MCF 10A (cell line): Measurements from ENCODE around the gene ZMIZ1. TPM values are rescaled to one million over a fixed set of nuclear protein-coding genes. Genes with fewer than 3 reads are reported as not detected.

Experiments
- BruUV-seq: library from RNA; stranded (reverse); fragments of 400-500 nt; replicated peaks from 2 replicates; lab custom pipeline; 2021; lab: Mats Ljungman, UMichigan
- CTCF ChIA-PET: fragments of 300-600 bp; sonication (Branson Sonifier 250); formaldehyde crosslinking; extraction: SDS; loops from one replicate; lab custom pipeline; 2021; ENCODE audit warnings: antibody characterized with exemption, inconsistent platforms; lab: Yijun Ruan, JAX
- POLR2A ChIA-PET: fragments of 300-600, 350-650 bp; sonication (Branson Sonifier 250); formaldehyde crosslinking; extraction: SDS; loops from one replicate; lab custom pipeline; 2020; ENCODE audit warnings: antibody characterized with exemption, inconsistent platforms; lab: Yijun Ruan, JAX
- DNase-seq: peaks from one replicate; pipeline ENCODE4 v3.0.0-alpha.2; 2018; ENCODE audit not compliant: unreplicated experiment
- H3K27ac Mint-ChIP-seq: one replicate; pipeline ENCODE4 v1.8.0; 2022; ENCODE audit warnings: mild to moderate bottlenecking, low read depth, mixed read lengths; ENCODE audit not compliant: unreplicated experiment
- H3K27me3 Mint-ChIP-seq: one replicate; pipeline ENCODE4 v1.8.0; 2022; ENCODE audit warnings: mixed read lengths; ENCODE audit not compliant: insufficient read depth, unreplicated experiment
- H3K36me3 Mint-ChIP-seq: one replicate; pipeline ENCODE4 v1.8.0; 2022; ENCODE audit warnings: mild to moderate bottlenecking, moderate library complexity, mixed read lengths; ENCODE audit not compliant: insufficient read depth, unreplicated experiment
- H3K4me1 Mint-ChIP-seq: one replicate; pipeline ENCODE4 v1.8.0; 2022; ENCODE audit warnings: mixed read lengths; ENCODE audit not compliant: insufficient read depth, unreplicated experiment
- H3K4me3 Mint-ChIP-seq: one replicate; pipeline ENCODE4 v1.8.0; 2022; ENCODE audit warnings: mild to moderate bottlenecking, moderate library complexity, mixed read lengths; ENCODE audit not compliant: unreplicated experiment
- H3K9me3 Mint-ChIP-seq: one replicate; pipeline ENCODE4 v1.8.0; 2022; ENCODE audit warnings: mixed read lengths; ENCODE audit not compliant: unreplicated experiment
- intact Hi-C: fragments of 100-400 bp; cut with micrococcal nuclease; formaldehyde crosslinking; loops from 2 replicates; pipeline ENCODE4 v1.14.1; 2022
- total RNA-seq: library from RNA; stranded (reverse); gene quantifications from 2 replicates; pipeline ENCODE4 v1.2.3, GENCODE V29; 2022
- TF ChIP-seq, protein P1 (sequence below): fragments of 200-600 bp; IDR thresholded peaks from one replicate; pipeline ENCODE4 v1.8.0; 2022; ENCODE audit warnings: antibody characterized with exemption, mild to moderate bottlenecking; ENCODE audit not compliant: unreplicated experiment

The ZMIZ1 gene
- total RNA-seq, 1 experiment from 2014 or later, result 15.5 TPM

DNA sequence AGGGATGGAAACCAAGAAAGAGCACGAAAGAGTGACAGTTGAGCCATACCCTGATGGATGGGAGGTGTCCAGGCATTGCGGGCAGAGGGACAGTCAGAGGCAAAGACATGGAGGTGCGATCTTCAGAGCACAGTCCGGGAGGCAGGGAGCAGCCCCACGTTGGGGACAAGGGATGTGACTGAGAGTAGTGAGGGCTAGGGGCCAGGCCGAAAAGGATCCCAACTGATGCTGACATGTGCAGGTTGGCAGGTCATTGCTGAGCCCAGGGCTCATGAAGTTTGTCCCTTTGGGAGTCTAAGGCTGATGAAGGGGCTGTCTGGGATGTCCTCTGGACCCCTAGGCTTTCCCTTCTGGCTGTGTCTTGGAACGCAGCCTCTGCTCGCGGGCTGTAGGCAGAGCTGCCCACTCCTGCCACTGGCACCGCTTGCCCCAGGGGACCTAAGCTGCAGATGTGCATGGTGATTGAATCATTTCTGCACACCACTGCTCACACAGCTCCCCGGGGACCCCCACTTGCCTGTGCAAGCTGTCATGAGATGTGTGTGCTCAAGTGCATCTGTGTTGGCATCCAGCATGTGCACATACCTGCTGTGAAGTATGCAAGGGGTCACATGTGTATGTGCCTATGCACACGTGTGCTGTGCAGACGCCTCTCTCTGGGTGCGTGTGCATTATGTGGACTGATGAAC is 125.1 kb downstream of the ZMIZ1 start:
- TF ChIP-seq, protein P1, sequence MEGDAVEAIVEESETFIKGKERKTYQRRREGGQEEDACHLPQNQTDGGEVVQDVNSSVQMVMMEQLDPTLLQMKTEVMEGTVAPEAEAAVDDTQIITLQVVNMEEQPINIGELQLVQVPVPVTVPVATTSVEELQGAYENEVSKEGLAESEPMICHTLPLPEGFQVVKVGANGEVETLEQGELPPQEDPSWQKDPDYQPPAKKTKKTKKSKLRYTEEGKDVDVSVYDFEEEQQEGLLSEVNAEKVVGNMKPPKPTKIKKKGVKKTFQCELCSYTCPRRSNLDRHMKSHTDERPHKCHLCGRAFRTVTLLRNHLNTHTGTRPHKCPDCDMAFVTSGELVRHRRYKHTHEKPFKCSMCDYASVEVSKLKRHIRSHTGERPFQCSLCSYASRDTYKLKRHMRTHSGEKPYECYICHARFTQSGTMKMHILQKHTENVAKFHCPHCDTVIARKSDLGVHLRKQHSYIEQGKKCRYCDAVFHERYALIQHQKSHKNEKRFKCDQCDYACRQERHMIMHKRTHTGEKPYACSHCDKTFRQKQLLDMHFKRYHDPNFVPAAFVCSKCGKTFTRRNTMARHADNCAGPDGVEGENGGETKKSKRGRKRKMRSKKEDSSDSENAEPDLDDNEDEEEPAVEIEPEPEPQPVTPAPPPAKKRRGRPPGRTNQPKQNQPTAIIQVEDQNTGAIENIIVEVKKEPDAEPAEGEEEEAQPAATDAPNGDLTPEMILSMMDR, result no peak
- Mint-ChIP-seq H3K27me3 (no peaks in the 10 kb centered on the region), H3K4me3 (no peak overlapping the region), H3K4me1 (peaks cover 37% of the 10 kb centered on the region), H3K27ac (no peak overlapping the region), H3K9me3 (no peaks in the 10 kb centered on the region), H3K36me3 (peaks cover 5% of the 10 kb centered on the region)
- DNase-seq, result no peak
- no TSS peak for BruUV-seq
- ChIA-PET POLR2A (interaction anchor here (2.0 to 2.1 kb wide), 3 partner anchors 10 to 127 kb away, joined by 5 to 6 read pairs (median 6); no protein-coding TSS in a partner anchor), CTCF (interaction anchor here (0.7 to 5.6 kb wide), 14 partner anchors 9 to 1146 kb away, joined by 3 to 78 read pairs (median 4); no protein-coding TSS in a partner anchor)
- intact Hi-C loops, result loop anchor here (2.0 to 10.0 kb wide), 4 partner anchors 43 to 595 kb away; no protein-coding TSS in a partner anchor

DNA sequence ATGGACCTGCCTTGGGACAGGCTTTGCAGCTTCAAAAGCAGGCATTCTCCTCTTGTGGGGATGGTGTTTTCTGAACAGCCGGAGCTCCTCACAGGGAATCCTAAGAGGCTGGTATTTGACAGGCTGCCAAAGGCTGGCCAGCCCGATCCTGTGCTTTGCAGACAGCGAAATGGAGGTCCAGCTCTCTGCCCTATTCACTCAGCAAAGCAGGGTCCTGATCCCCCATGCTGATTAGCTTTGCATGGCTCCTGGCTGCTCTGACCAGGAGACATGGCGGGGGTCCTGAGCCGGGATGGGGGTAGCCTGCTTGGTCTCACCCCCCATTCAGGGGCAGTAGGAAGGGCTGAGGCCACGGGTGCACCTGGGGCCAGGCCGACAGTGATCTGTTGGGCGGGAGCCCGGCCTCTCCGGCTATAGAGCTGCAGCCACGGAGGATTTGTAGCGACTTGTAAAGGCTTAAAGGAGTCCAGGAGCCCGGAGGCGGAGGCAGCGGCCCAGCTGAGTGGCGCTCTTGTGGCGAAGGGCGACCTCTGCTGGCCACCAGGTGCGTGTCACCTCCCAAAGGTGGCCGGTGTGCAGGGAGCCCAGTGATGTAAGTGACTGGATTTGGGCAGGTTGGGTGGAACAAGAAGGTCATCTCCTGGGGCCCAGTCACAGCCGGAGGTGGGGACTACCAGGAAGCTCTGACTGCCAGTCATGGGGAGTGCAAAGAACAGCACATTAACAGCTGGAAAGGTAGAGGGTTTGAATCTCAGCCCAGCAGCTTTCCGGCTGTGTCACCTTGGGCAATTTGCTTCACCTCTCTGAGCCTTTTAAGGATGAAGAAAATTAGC is 126.5 kb downstream of the ZMIZ1 start:
- Mint-ChIP-seq H3K27ac (no peak overlapping the region), H3K36me3 (no peaks in the 10 kb centered on the region), H3K27me3 (no peaks in the 10 kb centered on the region), H3K4me1 (peaks cover 27% of the 10 kb centered on the region), H3K4me3 (no peak overlapping the region), H3K9me3 (no peaks in the 10 kb centered on the region)
- ChIA-PET POLR2A (interaction anchor here (0.5 to 2.1 kb wide), 12 partner anchors 11 to 1148 kb away, joined by 3 to 15 read pairs (median 4); no protein-coding TSS in a partner anchor), CTCF (interaction anchor here (0.5 to 5.6 kb wide), 70 partner anchors 8 to 1159 kb away, joined by 3 to 78 read pairs (median 4); no protein-coding TSS in a partner anchor)
- no TSS peak for BruUV-seq
- intact Hi-C loops, result loop anchor here (1.0 to 10.0 kb wide), 11 partner anchors 45 to 984 kb away; no protein-coding TSS in a partner anchor
- TF ChIP-seq, protein P1, result peak; percentile 96
- peak; percentile 87 for DNase-seq

DNA sequence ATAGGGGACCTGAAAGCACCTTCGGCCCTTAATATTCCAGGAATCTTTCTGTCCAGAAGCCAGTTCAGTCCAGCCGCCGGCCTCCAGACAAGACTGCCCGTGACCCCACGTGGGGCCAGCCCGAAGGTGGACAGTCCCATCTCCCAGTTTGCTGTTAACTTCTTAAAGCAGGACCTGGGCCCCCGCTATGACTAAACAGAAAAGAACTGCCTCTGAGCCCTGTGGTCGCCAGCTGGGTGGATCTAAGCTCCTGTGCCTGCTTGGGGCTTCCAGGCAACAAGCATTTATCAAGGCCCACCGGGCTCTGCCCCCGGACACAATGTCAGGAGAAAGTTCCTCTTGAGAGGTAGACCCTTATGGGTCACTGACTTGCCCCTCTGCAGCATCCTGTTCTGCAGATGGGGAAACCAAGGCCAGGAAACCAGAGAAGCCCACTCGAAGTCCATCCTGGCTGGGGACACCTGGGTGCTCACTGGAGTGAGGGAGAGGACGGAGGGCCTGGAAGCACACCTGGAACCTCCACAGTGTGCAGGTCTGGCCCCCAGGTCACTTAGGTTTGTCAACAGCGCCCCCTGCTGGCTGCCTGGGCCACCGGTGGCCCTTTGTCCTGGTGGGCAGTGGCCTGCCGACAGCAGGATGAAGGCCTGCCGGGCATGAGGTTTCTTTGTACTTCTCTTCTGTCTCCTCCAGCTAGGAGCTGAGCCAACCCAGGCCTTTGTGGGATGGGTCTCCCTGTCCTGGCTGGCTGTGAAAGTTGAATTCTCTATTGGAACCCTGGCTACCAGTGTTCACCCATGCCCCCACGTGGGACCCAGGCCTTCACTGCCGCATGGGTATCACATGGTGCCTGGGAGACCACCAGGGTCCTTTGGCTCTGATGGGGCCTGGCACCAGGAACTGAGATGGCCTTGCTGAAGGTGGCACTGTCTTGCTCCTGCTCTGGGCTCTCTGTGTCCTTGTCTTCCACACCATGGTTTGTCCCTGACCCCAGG is 128.0 kb downstream of the ZMIZ1 start:
- Mint-ChIP-seq H3K27ac (no peak overlapping the region), H3K36me3 (peaks cover 9% of the 10 kb centered on the region), H3K9me3 (no peaks in the 10 kb centered on the region), H3K4me3 (no peak overlapping the region), H3K27me3 (no peaks in the 10 kb centered on the region), H3K4me1 (peaks cover 22% of the 10 kb centered on the region)
- intact Hi-C loops, result loop anchor here (2.0 to 10.0 kb wide), 4 partner anchors 222 to 1150 kb away; no protein-coding TSS in a partner anchor
- peak; percentile 70 for DNase-seq
- ChIA-PET CTCF (interaction anchor here (0.5 to 5.6 kb wide), 50 partner anchors 9 to 1167 kb away, joined by 3 to 78 read pairs (median 4); partner anchors contain the start of gene POLR3A), POLR2A (interaction anchor here (1.8 kb wide), 1 partner anchor 127 kb away, joined by 10 read pairs; no protein-coding TSS in a partner anchor)
- no TSS peak for BruUV-seq
- TF ChIP-seq, protein P1, result peak; percentile 89
